ENCODE results near the gene MRPL2.

DNA sequence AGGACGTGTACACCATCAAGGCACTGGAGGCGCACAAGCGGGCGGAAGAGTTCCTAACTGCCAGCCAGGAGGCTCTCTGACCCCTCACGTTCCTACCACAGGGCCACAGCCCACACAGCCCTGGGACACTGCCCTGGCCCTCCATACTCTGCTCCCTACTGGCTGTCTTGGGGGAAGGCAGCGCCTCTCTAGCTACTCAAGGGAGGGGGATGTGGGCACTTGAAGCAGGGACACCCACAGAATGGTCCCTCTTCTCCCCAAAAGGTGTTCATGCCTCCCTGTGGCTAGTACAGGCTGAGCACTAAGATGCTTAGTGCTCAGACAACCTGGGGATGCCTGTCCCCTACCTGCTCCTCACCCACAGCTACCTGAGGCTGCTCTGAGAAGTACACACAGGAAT is 48.0 kb downstream of the MRPL2 start:
- no peak for TF ChIP-seq TEAD4 (IDR thresholded peaks at IDR 0.05)
- TF ChIP-seq CREB1 (IDR thresholded peaks at IDR 0.05; ENCODE audit: low read depth) = no peak
- TF ChIP-seq EP300 (IDR thresholded peaks at IDR 0.05; ENCODE audit: borderline replicate concordance) = no peak
- TF ChIP-seq NFIC (IDR thresholded peaks at IDR 0.05) = no peak
- TF ChIP-seq RAD21 (IDR thresholded peaks at IDR 0.05; ENCODE audit: low read depth) = no peak
- no peak for TF ChIP-seq CEBPB (IDR thresholded peaks at IDR 0.05)
- TF ChIP-seq, protein P1, sequence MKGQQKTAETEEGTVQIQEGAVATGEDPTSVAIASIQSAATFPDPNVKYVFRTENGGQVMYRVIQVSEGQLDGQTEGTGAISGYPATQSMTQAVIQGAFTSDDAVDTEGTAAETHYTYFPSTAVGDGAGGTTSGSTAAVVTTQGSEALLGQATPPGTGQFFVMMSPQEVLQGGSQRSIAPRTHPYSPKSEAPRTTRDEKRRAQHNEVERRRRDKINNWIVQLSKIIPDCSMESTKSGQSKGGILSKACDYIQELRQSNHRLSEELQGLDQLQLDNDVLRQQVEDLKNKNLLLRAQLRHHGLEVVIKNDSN (IDR thresholded peaks at IDR 0.05) = no peak
- TF ChIP-seq TCF12 (IDR thresholded peaks at IDR 0.05; ENCODE audit: low read depth) = no peak
- TF ChIP-seq, protein P2, sequence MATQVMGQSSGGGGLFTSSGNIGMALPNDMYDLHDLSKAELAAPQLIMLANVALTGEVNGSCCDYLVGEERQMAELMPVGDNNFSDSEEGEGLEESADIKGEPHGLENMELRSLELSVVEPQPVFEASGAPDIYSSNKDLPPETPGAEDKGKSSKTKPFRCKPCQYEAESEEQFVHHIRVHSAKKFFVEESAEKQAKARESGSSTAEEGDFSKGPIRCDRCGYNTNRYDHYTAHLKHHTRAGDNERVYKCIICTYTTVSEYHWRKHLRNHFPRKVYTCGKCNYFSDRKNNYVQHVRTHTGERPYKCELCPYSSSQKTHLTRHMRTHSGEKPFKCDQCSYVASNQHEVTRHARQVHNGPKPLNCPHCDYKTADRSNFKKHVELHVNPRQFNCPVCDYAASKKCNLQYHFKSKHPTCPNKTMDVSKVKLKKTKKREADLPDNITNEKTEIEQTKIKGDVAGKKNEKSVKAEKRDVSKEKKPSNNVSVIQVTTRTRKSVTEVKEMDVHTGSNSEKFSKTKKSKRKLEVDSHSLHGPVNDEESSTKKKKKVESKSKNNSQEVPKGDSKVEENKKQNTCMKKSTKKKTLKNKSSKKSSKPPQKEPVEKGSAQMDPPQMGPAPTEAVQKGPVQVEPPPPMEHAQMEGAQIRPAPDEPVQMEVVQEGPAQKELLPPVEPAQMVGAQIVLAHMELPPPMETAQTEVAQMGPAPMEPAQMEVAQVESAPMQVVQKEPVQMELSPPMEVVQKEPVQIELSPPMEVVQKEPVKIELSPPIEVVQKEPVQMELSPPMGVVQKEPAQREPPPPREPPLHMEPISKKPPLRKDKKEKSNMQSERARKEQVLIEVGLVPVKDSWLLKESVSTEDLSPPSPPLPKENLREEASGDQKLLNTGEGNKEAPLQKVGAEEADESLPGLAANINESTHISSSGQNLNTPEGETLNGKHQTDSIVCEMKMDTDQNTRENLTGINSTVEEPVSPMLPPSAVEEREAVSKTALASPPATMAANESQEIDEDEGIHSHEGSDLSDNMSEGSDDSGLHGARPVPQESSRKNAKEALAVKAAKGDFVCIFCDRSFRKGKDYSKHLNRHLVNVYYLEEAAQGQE (IDR thresholded peaks at IDR 0.05; ENCODE audit: low read depth) = no peak
- no peak for TF ChIP-seq YY1 (IDR thresholded peaks at IDR 0.05; ENCODE audit: low read depth)
- TF ChIP-seq EGR1 (IDR thresholded peaks at IDR 0.05) = no peak
- no peak for TF ChIP-seq TAF1 (IDR thresholded peaks at IDR 0.05; ENCODE audit: low read depth)
